WERI-Rb-1 (cell line): ENCODE data around the gene CARS2.

ENCODE experiments used
- DNase-seq: peaks from one replicate; pipeline ENCODE4 v3.0.0-alpha.2; 2020
- H3K27ac ChIP-seq: fragments of 250-450 bp; sonication (Bioruptor Pico); 2 replicates; pipeline ENCODE4 v1.5.1; 2020; ENCODE audit warnings: mild to moderate bottlenecking, moderate library complexity
- H3K27me3 ChIP-seq: fragments of 250-450 bp; sonication (Bioruptor Pico); 2 replicates; pipeline ENCODE4 v1.5.1; 2021; ENCODE audit warnings: mild to moderate bottlenecking, low read depth, moderate library complexity; ENCODE audit not compliant: insufficient read depth, severe bottlenecking
- H3K36me3 ChIP-seq: fragments of 250-450 bp; sonication (Bioruptor Pico); 2 replicates; pipeline ENCODE4 v1.5.1; 2020; ENCODE audit warnings: mild to moderate bottlenecking, moderate library complexity
- H3K4me3 ChIP-seq: 2 replicates; pipeline ENCODE4 v1.5.1; 2011; ENCODE audit warnings: low read depth, mild to moderate bottlenecking, control low read depth, low read length
- H3K9me3 ChIP-seq: fragments of 250-450 bp; sonication (Bioruptor Pico); 2 replicates; pipeline ENCODE4 v1.5.1; 2021; ENCODE audit warnings: mild to moderate bottlenecking, moderate library complexity; ENCODE audit not compliant: severe bottlenecking
- CTCF ChIP-seq: IDR thresholded peaks from 2 replicates; pipeline ENCODE4 v1.5.1; 2011; ENCODE audit warnings: low read depth, mild to moderate bottlenecking, control low read depth, inconsistent platforms, low read length

Gene CARS2

GRCh38 chr13:110713642-110713952 is 7.7 kb upstream of the CARS2 start, which contains the start of gene ING1:
Gene ING1 (plus strand): TSS chr13:110713700. CDS start chr13:110714150, 450 bp downstream.
- peaks cover 5% of the 10 kb centered on the region for H3K36me3 ChIP-seq
- H3K4me3 ChIP-seq: peak within 1 kb of the TSS; percentile 77
- H3K27ac ChIP-seq: peak within 1 kb of the TSS; percentile 100
- no peak for TF ChIP-seq CTCF
- no peaks in the 10 kb centered on the region for H3K9me3 ChIP-seq
- no peaks in the 10 kb centered on the region for H3K27me3 ChIP-seq
- DNase-seq: peak; percentile 94

- peaks cover 5% of the 10 kb centered on the region for H3K36me3 ChIP-seq
- DNase-seq: peak; percentile 100
- TF ChIP-seq CTCF: no peak
- no peaks in the 10 kb centered on the region for H3K27me3 ChIP-seq
- H3K4me3 ChIP-seq: peak overlapping the region; percentile 77
- H3K27ac ChIP-seq: peak overlapping the region; percentile 100
- H3K9me3 ChIP-seq: no peaks in the 10 kb centered on the region
Measured at GRCh38 chr13:110712849-110713641, 7.1 kb upstream of the CARS2 start.

GRCh38 chr13:110712081-110712848 is 6.3 kb upstream of the CARS2 start:
- DNase-seq: peak; percentile 94
- no peaks in the 10 kb centered on the region for H3K9me3 ChIP-seq
- no peak for TF ChIP-seq CTCF
- H3K4me3 ChIP-seq: peak overlapping the region; percentile 77
- H3K36me3 ChIP-seq: peaks cover 5% of the 10 kb centered on the region
- H3K27ac ChIP-seq: peak overlapping the region; percentile 100
- no peaks in the 10 kb centered on the region for H3K27me3 ChIP-seq

- H3K27ac ChIP-seq: peak overlapping the region; percentile 68
- peaks cover 28% of the 10 kb centered on the region for H3K36me3 ChIP-seq
- H3K27me3 ChIP-seq: no peaks in the 10 kb centered on the region
- no peaks in the 10 kb centered on the region for H3K9me3 ChIP-seq
- no peak for DNase-seq
- no peak for TF ChIP-seq CTCF
- peak overlapping the region; percentile 95 for H3K4me3 ChIP-seq
Measured at GRCh38 chr13:110706570-110707372, 855 bp upstream of the CARS2 start.

GRCh38 chr13:110705356-110705825 is 525 bp downstream of the CARS2 start:
- DNase-seq: no peak
- TF ChIP-seq CTCF: no peak

More at GRCh38 chr13:110705356-110705825, 525 bp downstream of the CARS2 start:
- Histone ChIP-seq H3K27me3 (no peaks in the 10 kb centered on the region), H3K9me3 (no peaks in the 10 kb centered on the region), H3K36me3 (peaks cover 42% of the 10 kb centered on the region), H3K4me3 (peak overlapping the region; percentile 95), H3K27ac (peak overlapping the region; percentile 89)
